GM18868 (cell line): ENCODE results near the gene PRKCQ.
"Not testable (repeated sequence)": the region's sequence is repeated elsewhere in the genome, so short reads cannot be mapped to it uniquely, and the experiment has no call there.

Source experiments
- ATAC-seq: cut with Tn5 transposase; IDR thresholded peaks from one replicate; pipeline ENCODE4 v1.9.1; 2021; ENCODE audit warnings: mild to moderate bottlenecking, moderate library complexity; ENCODE audit not compliant: unreplicated experiment

The PRKCQ gene

GRCh38 chr10:6494936-6495592 lies 85.0 kb downstream of the PRKCQ start:
- no peak for ATAC-seq

GRCh38 chr10:6494442-6494819 lies 85.6 kb downstream of the PRKCQ start:
- no peak for ATAC-seq

DNA sequence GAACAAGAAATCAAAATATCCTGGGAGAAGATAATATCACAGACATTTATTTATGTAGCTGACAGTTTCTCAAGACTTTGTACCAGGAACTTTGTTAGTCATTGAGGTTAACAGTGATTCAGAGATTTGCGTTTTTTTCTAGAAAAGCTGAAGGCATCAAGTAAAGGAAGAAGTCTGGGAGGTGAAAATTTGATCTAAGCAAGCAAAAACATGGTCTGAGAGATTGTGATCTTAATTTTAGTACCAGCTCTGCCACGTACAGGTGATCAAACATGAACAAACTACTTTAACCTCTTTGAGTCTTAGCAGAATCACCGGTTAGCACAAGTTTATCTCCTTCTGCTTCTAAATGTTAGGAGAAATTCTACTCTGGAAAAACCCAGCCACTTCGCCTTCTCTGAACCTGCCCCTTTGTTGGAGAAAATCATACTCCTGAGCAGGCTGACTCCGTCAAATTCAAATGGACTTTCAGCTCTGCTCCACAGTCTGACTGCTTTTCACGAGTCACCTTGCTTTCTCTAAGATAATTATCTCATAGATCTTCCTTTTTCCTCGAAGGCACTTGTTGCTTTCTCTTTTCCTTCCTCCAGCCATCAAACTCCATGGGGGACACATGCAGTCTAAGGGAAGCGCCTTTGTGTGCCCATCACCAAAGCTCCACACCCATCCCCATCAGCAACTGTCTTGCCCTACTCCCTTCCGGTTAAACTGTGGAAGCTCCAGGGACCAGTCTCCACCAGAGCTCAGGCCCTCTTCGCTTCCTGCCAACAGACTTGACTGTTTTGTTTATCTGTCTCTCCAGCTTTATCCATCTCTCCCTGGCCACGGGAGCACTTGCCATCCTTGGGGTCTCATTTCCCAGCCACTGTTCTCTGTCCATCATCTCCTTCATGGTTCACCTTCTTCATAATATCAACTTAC lies 86.3 kb downstream of the PRKCQ start:
- ATAC-seq: no peak

DNA sequence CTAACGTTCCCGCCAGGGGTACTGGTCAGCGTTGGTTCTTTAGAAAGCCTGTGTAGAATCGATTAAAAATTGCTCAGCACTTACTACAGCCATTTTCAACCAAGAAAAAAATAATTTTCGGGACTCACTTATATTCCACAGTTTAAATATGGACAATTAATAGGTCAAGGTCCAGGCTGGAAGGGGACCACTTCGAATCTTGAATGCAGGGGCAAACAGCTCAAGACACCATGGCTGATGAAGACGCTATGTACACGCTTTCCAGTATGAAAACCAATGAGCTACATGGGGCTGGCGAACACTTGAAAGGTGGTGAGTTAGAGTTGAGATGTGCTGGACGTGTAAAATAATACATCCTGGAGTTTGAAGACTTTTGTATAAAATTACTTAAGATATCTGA lies 87.2 kb downstream of the PRKCQ start:
- no peak for ATAC-seq

- no peak for ATAC-seq
These were observed 88.1 kb downstream of the PRKCQ start for GRCh38 chr10:6491841-6492609.

DNA sequence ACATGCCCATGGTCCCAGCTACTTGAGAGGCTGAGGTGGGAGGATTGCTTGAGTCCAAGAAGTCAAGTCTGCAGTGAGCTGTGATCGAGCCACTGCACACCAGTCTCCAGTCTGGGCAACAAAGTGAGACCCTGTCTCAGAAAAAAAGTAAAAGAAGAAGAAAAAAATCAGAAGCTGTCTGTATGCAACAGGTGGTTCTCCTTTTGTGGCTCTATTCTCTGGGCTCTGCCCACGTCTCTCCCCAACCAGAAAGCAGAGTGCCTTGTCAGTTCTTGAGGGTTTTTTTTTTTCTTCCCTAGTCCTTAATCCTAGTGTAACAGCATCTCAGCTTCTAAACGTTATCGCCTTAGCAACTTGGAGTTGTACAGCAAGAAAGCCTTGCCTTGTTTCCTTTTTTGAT lies 89.5 kb downstream of the PRKCQ start:
- ATAC-seq: no peak

GRCh38 chr10:6487920-6488319 lies 92.2 kb downstream of the PRKCQ start:
- no peak for ATAC-seq

GRCh38 chr10:6486309-6486708 lies 93.8 kb downstream of the PRKCQ start:
- ATAC-seq: no peak

GRCh38 chr10:6482737-6483357 lies 97.2 kb downstream of the PRKCQ start:
- no peak for ATAC-seq

DNA sequence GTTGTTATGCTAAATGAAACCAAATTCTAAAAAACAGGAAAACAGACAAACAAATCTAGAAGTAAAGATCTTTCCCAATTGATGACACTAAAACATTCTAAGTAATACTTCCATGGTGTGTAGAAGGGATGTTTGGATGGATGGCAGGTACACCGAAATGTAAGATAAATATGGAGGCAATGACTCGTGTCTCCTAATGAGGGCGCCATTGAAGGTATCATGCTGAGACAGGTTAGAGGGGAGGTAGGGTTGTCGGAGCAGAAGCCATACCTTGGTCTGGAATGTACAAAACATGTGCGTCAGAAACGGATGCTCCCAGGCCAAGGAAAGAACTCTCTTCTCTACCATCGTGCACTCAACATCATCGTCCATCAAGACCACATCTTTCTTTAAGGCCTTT lies 101.4 kb downstream of the PRKCQ start:
- ATAC-seq: no peak

DNA sequence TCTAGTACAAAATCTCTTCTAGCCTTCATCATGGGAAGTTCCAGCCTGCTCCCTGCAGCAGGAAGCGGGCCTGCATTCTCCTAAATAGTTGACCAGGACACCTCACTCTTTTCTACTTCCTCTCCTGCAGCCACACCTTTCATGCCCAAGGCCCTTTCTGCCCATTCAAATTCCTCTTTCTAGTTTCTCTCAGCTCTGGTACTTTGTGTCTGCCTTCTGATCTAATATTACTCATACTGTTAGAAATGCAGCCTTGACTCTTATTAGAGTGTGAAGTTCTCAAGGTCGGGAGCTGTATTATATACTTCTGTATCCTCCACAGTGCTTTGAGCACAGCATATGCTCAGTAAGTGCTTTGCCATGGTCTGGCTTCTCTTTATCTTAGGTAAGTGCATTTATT lies 103.1 kb downstream of the PRKCQ start:
- no peak for ATAC-seq

DNA sequence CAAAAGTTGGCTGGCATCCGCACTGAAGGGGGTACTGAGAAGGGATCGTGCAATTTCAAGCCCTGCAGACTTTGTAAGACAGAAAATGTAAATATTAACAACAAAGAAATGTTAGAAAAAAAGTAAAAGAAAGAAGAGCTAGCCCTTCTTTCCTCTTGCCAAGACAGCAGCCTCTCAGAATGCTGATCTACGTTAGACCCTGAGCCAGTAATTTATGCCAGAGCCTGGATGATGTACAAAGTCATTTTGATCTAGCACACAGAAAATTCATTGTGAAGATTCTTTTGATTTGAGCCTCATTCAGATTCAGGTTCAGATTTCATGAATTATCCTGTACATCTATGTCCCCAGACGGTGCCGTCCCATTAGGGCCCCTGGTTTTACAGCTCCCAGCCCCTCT lies 105.2 kb downstream of the PRKCQ start:
- ATAC-seq: no peak

DNA sequence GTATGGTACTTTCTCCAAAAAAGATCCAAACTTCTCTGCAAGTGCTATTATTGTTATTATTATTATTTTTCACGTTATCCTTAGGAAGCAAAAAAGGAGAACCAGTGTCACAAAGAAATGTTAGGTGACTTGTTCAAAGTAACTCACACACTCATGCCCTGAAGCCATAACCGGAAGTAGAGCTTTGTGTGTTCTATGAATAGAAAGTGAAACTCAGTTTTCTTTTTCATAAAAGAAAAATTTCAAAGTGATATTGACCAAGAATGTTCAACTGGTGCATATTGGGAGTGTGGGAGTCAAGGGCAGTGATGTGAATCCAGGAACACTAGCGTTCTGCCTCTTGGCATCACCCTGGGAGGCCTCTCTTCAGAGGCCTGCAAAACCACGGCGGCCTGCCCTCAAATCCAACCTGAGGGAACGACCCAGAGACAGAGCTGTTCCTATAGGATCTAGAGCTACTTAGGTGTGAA lies 106.1 kb downstream of the PRKCQ start:
- ATAC-seq: peak; percentile 87

DNA sequence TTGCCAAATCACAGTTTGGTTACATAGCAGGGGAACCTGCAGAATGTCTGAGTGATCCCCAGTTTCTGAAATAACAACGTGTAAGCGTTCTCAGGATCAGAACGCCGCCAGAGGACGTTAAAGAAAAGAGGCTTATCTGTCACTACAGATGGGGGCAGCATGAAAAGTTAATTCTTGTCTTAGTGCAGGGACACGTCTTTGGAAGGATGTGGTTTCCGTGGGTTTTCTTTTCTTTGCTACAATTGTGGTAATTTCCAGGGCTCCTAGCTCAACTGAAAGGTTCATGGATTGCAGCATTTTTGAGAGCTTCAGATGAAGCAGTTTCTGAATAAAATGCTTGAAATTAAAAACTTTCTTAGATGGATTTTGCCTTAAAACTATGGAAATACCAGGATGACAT lies 106.6 kb downstream of the PRKCQ start:
- peak; percentile 47 for ATAC-seq

GRCh38 chr10:6472710-6473005 lies 107.4 kb downstream of the PRKCQ start:
- ATAC-seq: not testable (repeated sequence)

GRCh38 chr10:6470894-6471618 lies 109.0 kb downstream of the PRKCQ start:
- no peak for ATAC-seq

DNA sequence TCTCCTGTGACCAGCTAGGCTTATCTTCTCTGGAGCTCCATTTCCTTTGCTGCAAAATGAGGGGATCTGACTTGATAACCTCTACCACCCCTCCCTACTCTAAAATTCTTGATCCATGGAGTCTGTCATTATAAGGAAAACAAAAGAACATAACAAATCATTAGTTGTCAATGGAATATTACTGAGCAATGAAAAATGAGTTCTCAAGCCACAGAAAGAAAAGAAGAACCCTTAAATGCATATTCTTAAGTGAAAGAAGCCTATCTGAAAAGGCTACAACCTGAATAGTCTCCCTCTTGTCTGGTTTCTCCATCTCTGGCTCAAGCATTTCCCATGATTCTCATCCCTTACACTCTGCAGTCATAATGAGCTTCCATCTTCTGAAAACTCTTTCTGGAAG lies 110.4 kb downstream of the PRKCQ start:
- no peak for ATAC-seq

GRCh38 chr10:6465854-6466601 lies 114.0 kb downstream of the PRKCQ start:
- ATAC-seq: no peak

DNA sequence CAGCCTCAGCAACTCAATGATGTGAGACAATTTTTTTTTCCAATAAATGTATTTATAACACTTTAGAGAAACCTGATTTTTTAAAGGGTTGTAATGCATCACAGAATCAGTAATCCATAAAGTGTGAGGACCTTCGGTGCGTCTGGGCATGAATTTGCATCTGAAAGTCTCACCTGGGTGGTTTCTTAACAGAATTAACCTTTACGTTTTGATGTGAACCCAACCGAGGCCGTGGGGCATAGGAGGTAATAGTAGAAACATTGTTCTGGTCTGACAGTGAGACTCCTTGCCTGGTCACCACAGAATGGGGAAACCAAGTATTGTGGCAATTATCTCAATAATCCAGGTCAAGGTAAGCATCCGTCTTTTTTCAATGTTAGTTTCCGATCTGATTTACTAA lies 114.6 kb downstream of the PRKCQ start:
- no peak for ATAC-seq

DNA sequence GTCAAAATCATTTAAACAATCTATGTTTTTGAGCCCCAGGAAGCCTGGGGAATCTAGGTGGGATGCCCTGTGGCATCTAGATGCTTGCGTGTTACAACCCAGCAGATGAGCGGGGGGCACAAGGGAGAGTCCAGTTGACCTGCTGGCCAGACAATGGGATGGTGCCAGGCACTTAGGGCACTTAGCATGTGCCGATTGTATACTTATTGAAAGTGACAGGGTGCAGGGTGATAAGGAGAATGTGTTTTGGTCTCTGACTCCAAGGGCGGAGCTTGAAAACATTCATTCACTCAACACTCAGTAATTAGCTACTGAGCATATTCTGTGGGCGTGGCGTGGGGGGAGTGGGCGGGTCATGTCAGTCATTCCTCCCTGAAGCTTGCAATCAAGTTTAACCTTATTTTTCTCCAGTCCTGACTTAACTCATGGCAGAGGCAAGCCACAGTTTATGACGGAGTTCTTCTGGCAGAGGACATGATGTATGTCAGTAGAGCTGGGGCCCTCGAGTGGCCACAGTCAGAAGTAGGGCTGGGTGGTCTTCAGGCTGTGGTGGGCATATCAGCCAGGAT lies 115.1 kb downstream of the PRKCQ start:
- ATAC-seq: no peak
